ENCODE results near the gene GAREM2. TPM values are rescaled to one million over a fixed set of nuclear protein-coding genes. Genes with fewer than 3 reads are reported as not detected.

GAREM2 gene
- total RNA-seq, 1 experiment from 2014 or later = 0.96 TPM

GRCh38 chr2:26196683-26197418, 24.0 kb downstream of the GAREM2 start:
- POLR2A ChIA-PET (ENCODE audit: unreplicated experiment) = no interaction called here
- no peaks in the 10 kb centered on the region for H3K9me2 ChIP-seq (ENCODE audit: insufficient read depth)

GRCh38 chr2:26197516-26197915, 24.6 kb downstream of the GAREM2 start:
- BruUV-seq (replicated peaks) = no TSS peak
- peaks cover 52% of the 10 kb centered on the region for H3K36me3 ChIP-seq (ENCODE audit: low read depth)

More at GRCh38 chr2:26196683-26197418, 24.0 kb downstream of the GAREM2 start:
- intact Hi-C loops (cut with micrococcal nuclease; ENCODE audit: unreplicated experiment) = loop anchor here (5.0 kb wide), 1 partner anchor 245 kb away; no protein-coding TSS in a partner anchor
- Histone ChIP-seq H4K20me1 (ENCODE audit: insufficient read depth) (no peaks in the 10 kb centered on the region), H3K79me2 (ENCODE audit: low read depth) (no peaks in the 10 kb centered on the region), H3K27ac (no peak overlapping the region), H3F3A (ENCODE audit: insufficient read depth, low read depth) (no peaks in the 10 kb centered on the region), H3K27me3 (ENCODE audit: insufficient read depth, low read depth) (no peaks in the 10 kb centered on the region), H3K4me2 (no peak overlapping the region), H3K4me3 (no peak overlapping the region), H2AFZ (no peak overlapping the region), H3K9me3 (ENCODE audit: insufficient read depth, low read depth) (no peaks in the 10 kb centered on the region), H3K36me3 (ENCODE audit: low read depth) (peaks cover 52% of the 10 kb centered on the region), H3K4me1 (replicated peaks; ENCODE audit: insufficient read depth) (no peaks in the 10 kb centered on the region)
- no peak for DNase-seq
- no TSS peak for BruUV-seq (replicated peaks)
- TF ChIP-seq CTCF (conservative IDR thresholded peaks at IDR 0.05) = no peak
- no peak for TF ChIP-seq EZH2 (IDR thresholded peaks at IDR 0.05; ENCODE audit: low read depth)
- CTCF ChIA-PET = no interaction called here

GRCh38 chr2:26202981-26203490, 30.1 kb downstream of the GAREM2 start:
- Histone ChIP-seq H3K27ac (no peak overlapping the region), H3K4me1 (replicated peaks; ENCODE audit: insufficient read depth) (no peaks in the 10 kb centered on the region), H3F3A (ENCODE audit: insufficient read depth, low read depth) (peaks cover 5% of the 10 kb centered on the region; the same call in 1 of the 2 replicates), H3K79me2 (ENCODE audit: low read depth) (no peaks in the 10 kb centered on the region), H3K9me3 (ENCODE audit: insufficient read depth, low read depth) (no peaks in the 10 kb centered on the region), H3K36me3 (ENCODE audit: low read depth) (peaks cover 39% of the 10 kb centered on the region), H3K27me3 (ENCODE audit: insufficient read depth, low read depth) (no peaks in the 10 kb centered on the region), H3K4me3 (no peak overlapping the region), H2AFZ (no peak overlapping the region), H3K9me2 (ENCODE audit: insufficient read depth) (no peaks in the 10 kb centered on the region), H3K4me2 (no peak overlapping the region), H4K20me1 (ENCODE audit: insufficient read depth) (no peaks in the 10 kb centered on the region)
- intact Hi-C loops (cut with micrococcal nuclease; ENCODE audit: unreplicated experiment) = no loop called here
- no peak for DNase-seq
- TF ChIP-seq CTCF (conservative IDR thresholded peaks at IDR 0.05) = no peak
- no peak for TF ChIP-seq EZH2 (IDR thresholded peaks at IDR 0.05; ENCODE audit: low read depth)
- ChIA-PET CTCF (no interaction called here), POLR2A (ENCODE audit: unreplicated experiment) (no interaction called here)
- BruUV-seq (replicated peaks) = no TSS peak

More at GRCh38 chr2:26197516-26197915, 24.6 kb downstream of the GAREM2 start:
- Histone ChIP-seq H3K9me3 (ENCODE audit: insufficient read depth, low read depth) (no peaks in the 10 kb centered on the region), H4K20me1 (ENCODE audit: insufficient read depth) (no peaks in the 10 kb centered on the region), H3K9me2 (ENCODE audit: insufficient read depth) (no peaks in the 10 kb centered on the region), H2AFZ (no peak overlapping the region), H3K79me2 (ENCODE audit: low read depth) (no peaks in the 10 kb centered on the region), H3K27me3 (ENCODE audit: insufficient read depth, low read depth) (no peaks in the 10 kb centered on the region), H3K4me2 (no peak overlapping the region), H3F3A (ENCODE audit: insufficient read depth, low read depth) (no peaks in the 10 kb centered on the region), H3K27ac (no peak overlapping the region), H3K4me3 (no peak overlapping the region), H3K4me1 (replicated peaks; ENCODE audit: insufficient read depth) (no peaks in the 10 kb centered on the region)
- ChIA-PET POLR2A (ENCODE audit: unreplicated experiment) (no interaction called here), CTCF (no interaction called here)
- no peak for DNase-seq
- intact Hi-C loops (cut with micrococcal nuclease; ENCODE audit: unreplicated experiment) = loop anchor here (5.0 kb wide), 1 partner anchor 245 kb away; no protein-coding TSS in a partner anchor
- TF ChIP-seq CTCF (conservative IDR thresholded peaks at IDR 0.05) (no peak), EZH2 (IDR thresholded peaks at IDR 0.05; ENCODE audit: low read depth) (no peak)

All from PC-9 (cell line).